Ishikawa (cell line): Measurements from ENCODE around the gene PCYT1B.

Experiments used
- CEBPB ChIP-seq: IDR thresholded peaks from 2 replicates; pipeline ENCODE4 v1.6.1; 2012
- CREB1 ChIP-seq: IDR thresholded peaks from 2 replicates; pipeline ENCODE4 v1.6.1; 2012; ENCODE audit warnings: low read depth
- EP300 ChIP-seq: IDR thresholded peaks from 2 replicates; pipeline ENCODE4 v1.6.1; 2012; ENCODE audit warnings: borderline replicate concordance
- MAX ChIP-seq: IDR thresholded peaks from 2 replicates; pipeline ENCODE4 v1.6.1; 2012
- TAF1 ChIP-seq: IDR thresholded peaks from 2 replicates; pipeline ENCODE4 v1.6.1; 2012; ENCODE audit warnings: low read depth, mild to moderate bottlenecking
- USF1 ChIP-seq: IDR thresholded peaks from 2 replicates; pipeline ENCODE4 v1.6.1; 2012
- YY1 ChIP-seq: IDR thresholded peaks from 2 replicates; pipeline ENCODE4 v1.6.1; 2012; ENCODE audit warnings: low read depth
- TF ChIP-seq, protein P1 (sequence below): IDR thresholded peaks from 2 replicates; pipeline ENCODE4 v1.6.1; 2012; ENCODE audit warnings: low read depth, mild to moderate bottlenecking

DNA sequence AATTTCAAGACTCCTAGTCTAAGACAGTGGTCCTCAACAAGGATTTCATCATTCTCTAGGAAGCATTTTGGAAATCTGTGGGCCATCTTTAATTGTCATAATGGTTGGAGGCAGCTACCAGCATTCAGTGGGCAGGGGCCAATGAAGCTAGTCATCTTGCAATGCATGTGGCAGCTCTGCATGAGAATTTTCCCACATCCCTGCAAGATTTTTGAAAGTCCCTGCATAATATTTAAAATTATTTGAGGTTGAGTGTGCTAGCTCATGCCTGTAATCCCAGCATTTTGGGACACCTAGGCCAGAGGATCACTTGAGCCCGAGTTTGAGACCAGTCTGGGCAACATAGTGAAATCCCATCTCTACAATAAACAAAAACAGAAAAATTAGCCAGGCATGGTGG, 44.0 kb downstream of the PCYT1B start:
- no peak for TF ChIP-seq TAF1
- no peak for TF ChIP-seq YY1
- TF ChIP-seq EP300: no peak
- TF ChIP-seq, protein P1, sequence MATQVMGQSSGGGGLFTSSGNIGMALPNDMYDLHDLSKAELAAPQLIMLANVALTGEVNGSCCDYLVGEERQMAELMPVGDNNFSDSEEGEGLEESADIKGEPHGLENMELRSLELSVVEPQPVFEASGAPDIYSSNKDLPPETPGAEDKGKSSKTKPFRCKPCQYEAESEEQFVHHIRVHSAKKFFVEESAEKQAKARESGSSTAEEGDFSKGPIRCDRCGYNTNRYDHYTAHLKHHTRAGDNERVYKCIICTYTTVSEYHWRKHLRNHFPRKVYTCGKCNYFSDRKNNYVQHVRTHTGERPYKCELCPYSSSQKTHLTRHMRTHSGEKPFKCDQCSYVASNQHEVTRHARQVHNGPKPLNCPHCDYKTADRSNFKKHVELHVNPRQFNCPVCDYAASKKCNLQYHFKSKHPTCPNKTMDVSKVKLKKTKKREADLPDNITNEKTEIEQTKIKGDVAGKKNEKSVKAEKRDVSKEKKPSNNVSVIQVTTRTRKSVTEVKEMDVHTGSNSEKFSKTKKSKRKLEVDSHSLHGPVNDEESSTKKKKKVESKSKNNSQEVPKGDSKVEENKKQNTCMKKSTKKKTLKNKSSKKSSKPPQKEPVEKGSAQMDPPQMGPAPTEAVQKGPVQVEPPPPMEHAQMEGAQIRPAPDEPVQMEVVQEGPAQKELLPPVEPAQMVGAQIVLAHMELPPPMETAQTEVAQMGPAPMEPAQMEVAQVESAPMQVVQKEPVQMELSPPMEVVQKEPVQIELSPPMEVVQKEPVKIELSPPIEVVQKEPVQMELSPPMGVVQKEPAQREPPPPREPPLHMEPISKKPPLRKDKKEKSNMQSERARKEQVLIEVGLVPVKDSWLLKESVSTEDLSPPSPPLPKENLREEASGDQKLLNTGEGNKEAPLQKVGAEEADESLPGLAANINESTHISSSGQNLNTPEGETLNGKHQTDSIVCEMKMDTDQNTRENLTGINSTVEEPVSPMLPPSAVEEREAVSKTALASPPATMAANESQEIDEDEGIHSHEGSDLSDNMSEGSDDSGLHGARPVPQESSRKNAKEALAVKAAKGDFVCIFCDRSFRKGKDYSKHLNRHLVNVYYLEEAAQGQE: no peak
- no peak for TF ChIP-seq MAX
- no peak for TF ChIP-seq CEBPB
- TF ChIP-seq USF1: no peak
- no peak for TF ChIP-seq CREB1
